Activated CD8-positive, alpha-beta memory T cell treated with anti-CD3 and anti-CD28 coated beads for 36 hours (primary cell): ENCODE measurements around the gene GLCCI1. TPM values are rescaled to one million over a fixed set of nuclear protein-coding genes. Genes with fewer than 3 reads are reported as not detected.

Experiments used
- CTCF ChIA-PET: fragments of 350-600 bp; sonication (Branson Sonifier 250); formaldehyde crosslinking; loops from one replicate; lab custom pipeline; 2021; ENCODE audit warnings: antibody characterized with exemption; lab: Charles Lee
- POLR2A ChIA-PET: fragments of 350-600 bp; sonication (Branson Sonifier 250); formaldehyde crosslinking; loops from one replicate; lab custom pipeline; 2021; ENCODE audit warnings: antibody characterized with exemption; lab: Charles Lee
- total RNA-seq, 2 experiments: library from RNA; stranded (reverse); gene quantifications; one replicate each; pipeline ENCODE4 v1.2.3, GENCODE V29; 2021

The GLCCI1 gene
- total RNA-seq, 2 experiments from 2014 or later: 10.0 to 11.0 TPM

DNA sequence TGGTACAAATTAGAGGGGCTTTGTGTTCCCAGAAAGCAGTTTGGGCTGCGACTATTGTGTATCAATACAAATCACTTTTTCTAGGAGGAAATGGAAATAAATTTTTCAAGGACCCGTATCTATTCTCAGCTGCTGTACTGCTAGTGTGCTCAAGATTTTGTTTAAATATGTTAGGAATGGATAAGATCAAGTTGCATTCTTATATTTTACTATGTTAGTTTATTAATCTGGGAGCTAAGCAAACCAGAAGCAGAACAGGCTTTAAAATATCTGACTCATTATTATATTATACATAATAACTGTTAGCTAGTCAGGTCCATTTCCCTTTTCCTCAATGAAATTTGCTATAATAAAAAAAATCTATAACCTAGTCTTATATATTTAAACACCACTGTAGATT, 11.1 kb upstream of the GLCCI1 start:
- POLR2A ChIA-PET: interaction anchor here (0.5 kb wide), 1 partner anchor 27 kb away, joined by 3 read pairs; no protein-coding TSS in a partner anchor
- CTCF ChIA-PET: no interaction called here

- POLR2A ChIA-PET: interaction anchor here (0.5 kb wide), 1 partner anchor 79 kb away, joined by 5 read pairs; no protein-coding TSS in a partner anchor
- CTCF ChIA-PET: no interaction called here
Observed at GRCh38 chr7:7959979-7960670, 8.5 kb upstream of the GLCCI1 start.

DNA sequence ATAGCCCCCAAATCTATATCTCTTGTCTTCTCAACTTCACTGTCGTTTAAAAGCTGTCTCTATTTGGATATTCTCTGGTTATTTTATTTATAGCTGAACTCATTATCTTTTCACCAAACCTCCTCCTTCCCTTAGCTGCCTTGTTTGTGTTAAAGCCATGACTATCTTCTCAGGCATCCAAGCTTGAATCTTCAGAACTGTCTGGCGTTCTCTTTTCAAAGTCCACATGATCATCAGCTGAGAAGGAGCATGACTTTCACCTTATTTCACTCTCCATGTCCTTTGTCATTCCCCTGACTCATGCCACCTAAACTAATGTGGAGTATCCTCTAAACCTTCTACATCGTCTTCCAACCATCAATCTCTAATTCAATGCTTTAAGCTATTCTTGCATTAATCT, 5.7 kb upstream of the GLCCI1 start:
- ChIA-PET POLR2A (no interaction called here), CTCF (no interaction called here)

GRCh38 chr7:7964250-7964649, 4.3 kb upstream of the GLCCI1 start:
- ChIA-PET CTCF (no interaction called here), POLR2A (no interaction called here)

DNA sequence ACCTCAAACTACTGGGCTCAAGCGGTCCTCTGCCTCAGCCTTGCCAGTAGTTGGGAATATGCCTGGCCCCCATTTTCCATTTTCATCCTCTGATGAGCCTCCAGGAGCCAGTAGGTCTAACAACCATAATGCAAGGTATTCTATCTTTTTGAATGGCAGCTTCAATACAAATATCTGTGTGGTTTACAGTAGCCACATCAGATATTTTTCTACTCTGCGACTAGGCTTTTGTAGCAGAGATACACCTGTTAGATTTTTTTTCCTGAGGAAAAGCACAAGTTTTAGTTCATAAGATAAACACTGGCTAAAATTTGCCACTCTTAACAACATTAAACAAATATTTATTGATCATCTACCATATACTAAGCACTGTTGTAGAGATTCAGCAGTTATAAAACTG, 3.9 kb upstream of the GLCCI1 start:
- CTCF ChIA-PET: no interaction called here
- POLR2A ChIA-PET: no interaction called here

DNA sequence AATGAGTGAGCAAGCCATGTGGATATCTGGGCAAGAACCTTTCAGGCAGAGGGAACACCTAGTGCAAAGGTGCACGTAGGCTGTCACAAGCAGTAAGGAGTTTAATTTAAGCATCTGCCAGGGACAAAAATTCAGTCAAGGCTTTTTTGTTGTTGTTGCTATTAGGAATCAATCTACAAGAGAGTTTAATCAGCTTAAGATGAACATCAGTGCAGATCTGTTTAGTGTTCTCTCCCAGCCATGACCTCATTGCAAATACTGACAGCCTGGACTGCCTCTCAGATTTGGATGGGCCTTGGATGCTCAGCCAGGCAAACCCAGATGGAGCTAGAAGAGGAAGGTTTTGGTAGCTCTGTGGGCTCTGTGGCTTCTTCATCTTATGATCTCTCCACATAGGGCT, 3.3 kb upstream of the GLCCI1 start:
- POLR2A ChIA-PET: interaction anchor here (0.5 to 1.9 kb wide), 2 partner anchors 288 to 325 kb away, joined by 5 to 12 read pairs; partner anchors contain the start of gene UMAD1
- CTCF ChIA-PET: no interaction called here

GRCh38 chr7:7966141-7966734, 2.4 kb upstream of the GLCCI1 start:
- ChIA-PET CTCF (interaction anchor here (1.4 to 2.0 kb wide), 2 partner anchors 13 to 21 kb away, joined by 3 to 8 read pairs; no protein-coding TSS in a partner anchor), POLR2A (interaction anchor here (0.7 to 1.9 kb wide), 4 partner anchors 31 to 406 kb away, joined by 3 to 13 read pairs (median 8); partner anchors contain the start of gene UMAD1)

- ChIA-PET CTCF (interaction anchor here (1.4 to 2.0 kb wide), 3 partner anchors 11 to 67 kb away, joined by 3 to 8 read pairs (median 5); no protein-coding TSS in a partner anchor), POLR2A (interaction anchor here (0.5 to 1.4 kb wide), 8 partner anchors 11 to 327 kb away, joined by 3 to 5 read pairs (median 4); partner anchors contain the start of gene UMAD1)
Observed at GRCh38 chr7:7967886-7968543, 581 bp upstream of the GLCCI1 start.

- CTCF ChIA-PET: interaction anchor here (1.3 to 2.0 kb wide), 2 partner anchors 10 to 18 kb away, joined by 3 to 7 read pairs; no protein-coding TSS in a partner anchor
- POLR2A ChIA-PET: interaction anchor here (0.7 to 1.4 kb wide), 4 partner anchors 21 to 329 kb away, joined by 3 to 6 read pairs (median 4); partner anchors contain the start of gene UMAD1
Observed at GRCh38 chr7:7969306-7970236, 975 bp downstream of the GLCCI1 start.

- ChIA-PET CTCF (interaction anchor here (1.3 to 2.0 kb wide), 2 partner anchors 9 to 17 kb away, joined by 3 to 7 read pairs; no protein-coding TSS in a partner anchor), POLR2A (interaction anchor here (0.7 to 1.4 kb wide), 5 partner anchors 21 to 329 kb away, joined by 3 to 6 read pairs (median 3); partner anchors contain the start of gene UMAD1)
Observed at GRCh38 chr7:7970237-7970530, 1.6 kb downstream of the GLCCI1 start.

DNA sequence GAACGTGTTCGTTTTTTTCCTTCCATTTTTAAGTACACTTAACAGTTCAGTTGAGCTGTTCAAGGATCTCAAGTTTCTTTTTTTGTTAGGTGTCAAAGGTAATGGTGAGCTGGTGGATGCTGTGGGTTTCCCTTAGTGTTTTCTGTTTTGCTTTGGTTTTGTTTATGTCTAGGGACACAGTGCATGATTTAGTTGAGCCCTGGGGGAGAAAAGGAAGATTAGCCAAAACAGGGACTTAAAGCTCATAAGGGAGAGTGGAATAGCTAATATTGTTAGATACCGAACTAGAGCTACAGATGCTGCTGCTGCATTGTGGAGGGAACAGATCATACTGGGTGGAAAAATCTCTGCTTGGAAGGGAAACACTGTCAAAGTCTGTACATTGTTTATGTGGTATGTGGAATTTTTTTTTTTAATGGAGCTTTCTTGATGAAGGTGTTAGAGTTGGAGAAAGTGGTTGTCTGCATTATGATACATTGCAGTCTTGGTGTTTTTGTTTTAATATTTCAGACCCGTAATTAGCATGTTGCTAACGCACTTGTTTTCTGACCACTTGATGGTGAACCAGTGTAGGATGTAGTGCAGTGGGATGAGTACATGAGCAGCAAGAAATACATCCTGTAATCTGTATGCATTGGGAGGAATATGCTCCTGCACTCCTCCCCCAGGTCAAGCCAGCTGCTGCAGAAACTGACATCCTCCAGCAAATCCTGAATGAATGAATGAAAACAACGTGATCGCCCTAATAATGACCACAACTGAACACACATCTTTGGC, 2.1 kb downstream of the GLCCI1 start:
- CTCF ChIA-PET: interaction anchor here (0.8 to 2.0 kb wide), 4 partner anchors 9 to 29 kb away, joined by 3 to 7 read pairs (median 3); no protein-coding TSS in a partner anchor

DNA sequence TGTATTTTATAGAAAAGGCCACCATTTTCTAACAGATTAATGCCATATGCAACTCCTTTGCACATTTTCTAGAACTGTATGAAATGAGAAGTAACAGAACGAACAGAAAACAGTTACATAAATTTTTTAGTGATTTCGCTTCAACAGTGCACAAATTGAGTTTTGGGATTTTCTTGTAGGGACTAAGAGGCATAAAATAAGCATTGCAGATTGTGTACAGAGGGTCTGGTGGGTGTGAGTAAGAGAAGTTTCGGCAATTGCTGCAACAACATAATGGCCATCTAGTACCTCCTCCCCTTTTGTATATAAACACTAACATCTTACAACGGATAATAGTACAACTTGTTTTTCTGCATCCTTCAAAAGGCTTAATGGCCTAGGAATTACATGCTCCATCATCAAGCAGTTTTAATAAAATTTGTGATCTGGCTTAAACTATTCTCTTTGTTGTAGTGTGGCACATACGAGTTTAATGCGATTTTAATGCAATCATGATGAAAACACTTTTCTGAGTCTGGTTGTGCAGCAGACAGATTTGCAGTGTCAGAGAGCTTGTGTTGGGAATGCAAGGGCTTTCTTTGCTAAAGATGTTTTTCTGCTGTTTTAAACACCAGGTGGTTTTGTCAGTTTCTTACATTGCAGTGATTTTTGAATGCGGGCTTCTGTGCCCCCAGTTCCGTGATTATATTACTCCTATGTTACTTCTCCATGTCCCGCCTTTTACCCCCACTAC, 2.9 kb downstream of the GLCCI1 start:
- ChIA-PET CTCF (interaction anchor here (0.8 to 1.3 kb wide), 3 partner anchors 16 to 28 kb away, joined by 3 read pairs; no protein-coding TSS in a partner anchor), POLR2A (interaction anchor here (1.2 kb wide), 1 partner anchor 103 kb away, joined by 3 read pairs; no protein-coding TSS in a partner anchor)

More for the DNA sequence above, 2.1 kb downstream of the GLCCI1 start:
- POLR2A ChIA-PET: interaction anchor here (0.6 to 1.4 kb wide), 5 partner anchors 20 to 330 kb away, joined by 3 to 6 read pairs (median 3); partner anchors contain the start of gene UMAD1

DNA sequence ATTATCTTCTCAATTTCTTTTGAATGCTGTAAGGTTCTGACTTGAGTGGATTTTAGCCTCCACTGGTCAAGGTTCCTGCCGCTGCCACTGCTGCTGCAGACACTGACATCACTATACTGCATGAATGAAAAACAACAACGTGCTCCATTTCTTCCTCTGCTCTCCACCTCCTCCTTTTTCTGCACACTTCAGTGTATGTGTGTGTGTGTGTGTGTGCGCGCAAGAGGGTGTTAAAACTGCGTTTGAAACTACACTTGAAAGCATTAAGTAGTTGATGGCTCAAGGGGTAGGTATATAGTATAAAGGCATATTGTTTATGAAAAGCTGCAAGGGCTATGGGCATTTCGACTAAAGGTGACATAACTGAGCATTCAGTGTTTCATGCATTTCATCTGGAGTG, 3.5 kb downstream of the GLCCI1 start:
- CTCF ChIA-PET: interaction anchor here (2.0 kb wide), 1 partner anchor 19 kb away, joined by 4 read pairs; no protein-coding TSS in a partner anchor

DNA sequence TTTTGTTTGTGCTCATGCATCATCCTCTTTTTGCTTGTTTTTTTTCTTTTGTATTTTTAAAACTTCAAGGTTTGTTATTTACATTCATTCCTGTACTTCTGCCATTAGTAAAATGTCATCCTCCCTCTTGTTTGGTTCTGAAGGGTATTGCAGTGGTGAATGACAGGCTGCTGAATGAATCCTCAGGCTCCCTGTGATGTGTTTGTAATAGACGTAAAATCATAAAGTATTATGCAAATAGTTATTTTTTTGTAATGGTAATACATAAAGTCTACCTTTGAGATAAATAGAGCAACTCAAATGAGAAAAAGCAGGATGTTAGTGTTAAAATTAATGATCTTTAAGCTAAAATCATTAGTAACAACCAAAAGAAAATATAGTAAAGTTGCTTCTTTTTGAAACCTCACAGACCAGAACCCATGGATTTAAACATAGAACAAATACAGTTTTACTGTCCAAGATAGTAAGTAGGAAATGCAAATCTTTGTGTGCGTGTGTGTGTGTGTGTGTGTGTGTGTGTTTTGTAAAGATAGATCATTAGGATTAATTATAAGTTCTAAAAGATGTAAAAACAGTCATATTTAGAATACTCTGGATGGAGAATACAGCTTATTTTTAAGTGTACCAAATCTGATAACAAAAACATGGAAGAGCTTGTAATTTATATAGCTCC, 4.5 kb downstream of the GLCCI1 start:
- CTCF ChIA-PET: interaction anchor here (0.6 to 2.0 kb wide), 3 partner anchors 18 to 1244 kb away, joined by 3 to 4 read pairs (median 4); no protein-coding TSS in a partner anchor
- POLR2A ChIA-PET: interaction anchor here (0.9 kb wide), 1 partner anchor 333 kb away, joined by 6 read pairs; no protein-coding TSS in a partner anchor

More for the DNA sequence above, 3.5 kb downstream of the GLCCI1 start:
- POLR2A ChIA-PET: no interaction called here

DNA sequence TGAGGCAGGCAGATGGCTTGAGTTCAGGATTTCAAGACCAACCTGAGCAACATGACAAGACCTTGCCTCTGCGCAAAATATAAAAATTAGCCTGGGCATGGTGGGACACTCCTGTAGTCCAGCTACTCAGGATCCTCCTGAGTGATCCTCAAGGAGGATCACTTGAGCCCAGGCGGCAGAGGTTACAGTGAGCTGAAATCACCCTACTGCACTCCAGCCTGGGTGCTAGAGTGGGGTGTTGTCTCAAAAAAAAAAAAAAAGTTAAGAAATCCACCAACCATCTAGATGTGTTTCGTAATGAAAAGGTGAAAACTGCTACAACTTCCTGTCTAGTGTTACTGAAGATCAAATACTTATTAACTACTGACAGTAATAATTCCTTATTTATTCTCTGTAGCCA, 8.1 kb downstream of the GLCCI1 start:
- ChIA-PET POLR2A (no interaction called here), CTCF (interaction anchor here (0.7 kb wide), 1 partner anchor 20 kb away, joined by 3 read pairs; no protein-coding TSS in a partner anchor)

DNA sequence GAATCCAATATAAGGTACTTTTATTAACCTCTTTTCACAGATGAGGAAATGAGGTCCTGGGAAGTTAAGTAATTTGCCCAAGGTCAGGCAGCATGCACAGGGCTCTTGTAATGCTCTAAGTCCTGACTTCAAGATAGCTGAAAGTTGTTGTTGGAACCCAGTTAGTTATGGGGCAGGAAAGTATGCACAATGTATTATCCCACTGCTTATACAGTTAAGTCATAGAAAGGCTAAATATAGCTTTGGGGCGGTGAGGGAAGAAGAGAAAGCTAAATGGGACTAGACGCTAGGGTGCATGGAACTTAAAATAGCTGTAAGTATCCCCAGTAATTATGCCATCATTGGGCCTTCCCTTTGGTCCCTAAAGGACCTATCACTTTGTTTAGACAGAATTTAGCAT, 9.2 kb downstream of the GLCCI1 start:
- CTCF ChIA-PET: no interaction called here
- POLR2A ChIA-PET: no interaction called here
